Thyroid gland (tissue), 4 donors: ENCODE results near the gene CLDN1. TPM values are rescaled to one million over a fixed set of nuclear protein-coding genes. Genes with fewer than 3 reads are reported as not detected.
A peak's percentile ranks its signal among the peaks of the same experiment; 100 is the strongest.

ENCODE experiments used
- DNase-seq, 2 donors: peaks; one replicate each; pipeline ENCODE4 v3.0.0-alpha.2; 2019
- H3K27ac ChIP-seq, 3 donors: fragments of 200-600 bp; sonication (generic); 1 replicate in 2 of 3; 2 replicates in 1 of 3; pipeline ENCODE4 v1.5.1; 2016 to 2019; ENCODE audit warnings: mild to moderate bottlenecking in 1 of 3, moderate library complexity in 1 of 3
- H3K27me3 ChIP-seq: fragments of 200-600 bp; sonication (generic); one replicate; pipeline ENCODE4 v1.5.1; 2019
- H3K36me3 ChIP-seq, 2 donors: fragments of 200-600 bp; sonication (generic); one replicate each; pipeline ENCODE4 v1.5.1; 2016 to 2019
- H3K4me1 ChIP-seq, 2 donors: fragments of 200-600 bp; sonication (generic); one replicate each; pipeline ENCODE4 v1.5.1; 2017 to 2019
- H3K4me3 ChIP-seq, 3 donors: fragments of 200-600 bp; sonication (generic); replicated peaks in 1 of 3; 1 replicate in 2 of 3; 2 replicates in 1 of 3; pipeline ENCODE4 v1.5.1; 2016; ENCODE audit warnings: mild to moderate bottlenecking in 1 of 3
- H3K9me3 ChIP-seq: fragments of 200-600 bp; sonication (generic); one replicate; pipeline ENCODE4 v1.5.1; 2017
- CTCF ChIP-seq, 6 experiments: fragments of 200-600 bp in 3 of 6; fragments of 450-650 bp in 3 of 6; sonication (generic) in 3 of 6; IDR thresholded peaks; one replicate each; pipeline ENCODE4 v1.5.1; 2016 to 2019; ENCODE audit warnings: antibody characterized with exemption in 6 of 6, mild to moderate bottlenecking in 2 of 6, inconsistent platforms in 1 of 6, moderate library complexity in 1 of 6
- POLR2A ChIP-seq, 2 donors: fragments of 450-650 bp; IDR thresholded peaks; one replicate each; pipeline ENCODE4 v1.6.1; 2017; ENCODE audit warnings: antibody characterized with exemption in 2 of 2, mild to moderate bottlenecking in 2 of 2, moderate library complexity in 1 of 2
- WGBS, 2 donors: methylation state at CpG; one replicate each; pipeline ENCODE4 v1.1.5; 2017; 5-methylcytosine and 5-hydroxymethylcytosine counted together
- intact Hi-C: fragments of 100-400 bp; cut with DNase I; formaldehyde crosslinking; loops from one replicate; pipeline ENCODE4 v1.15.1; 2023
- total RNA-seq, 4 donors: library from RNA; depleted of rRNA; stranded (reverse); fragments of >200 nt; gene quantifications; one replicate each; pipeline ENCODE4 v1.2.3, GENCODE V29; 2016

Gene CLDN1
- total RNA-seq, 4 donors from 2014 or later = 5.1 to 29.2 (median 8.5) TPM

- no peaks in the 10 kb centered on the region for H3K36me3 ChIP-seq
- peak; percentile 56 to 65 for DNase-seq
- H3K27ac ChIP-seq = peak overlapping the region; percentile 76 to 92 (median 86)
- intact Hi-C loops = no loop called here
- 7 to 12% methylated on average over 4 of the region's 4 CpGs for WGBS, 2 donors
- H3K9me3 ChIP-seq = no peaks in the 10 kb centered on the region
- no peak overlapping the region for H3K4me3 ChIP-seq
- H3K27me3 ChIP-seq = no peaks in the 10 kb centered on the region
- TF ChIP-seq POLR2A (IDR thresholded peaks at IDR 0.05) (peak in 1 of 2 donors; percentile 26), CTCF (IDR thresholded peaks at IDR 0.05) (no peak)
- H3K4me1 ChIP-seq = peaks cover 11 to 24% of the 10 kb centered on the region in 2 donors
Measured at GRCh38 chr3:190345027-190345821, 23.0 kb upstream of the CLDN1 start.

GRCh38 chr3:190340071-190340470 is 17.8 kb upstream of the CLDN1 start:
- Histone ChIP-seq H3K4me1 (peaks cover 7 to 17% of the 10 kb centered on the region in 2 donors), H3K27me3 (no peaks in the 10 kb centered on the region), H3K27ac (no peak overlapping the region), H3K36me3 (no peaks in the 10 kb centered on the region), H3K4me3 (no peak overlapping the region), H3K9me3 (no peaks in the 10 kb centered on the region)
- WGBS, 2 donors = 91 to 93% methylated on average over 2 of the region's 2 CpGs
- intact Hi-C loops = no loop called here
- TF ChIP-seq POLR2A (IDR thresholded peaks at IDR 0.05) = no peak
- no peak for TF ChIP-seq CTCF (IDR thresholded peaks at IDR 0.05)
- DNase-seq = no peak

GRCh38 chr3:190339130-190339529 is 16.9 kb upstream of the CLDN1 start:
- no peaks in the 10 kb centered on the region for H3K36me3 ChIP-seq
- no peak overlapping the region for H3K4me3 ChIP-seq
- no peaks in the 10 kb centered on the region for H3K9me3 ChIP-seq
- intact Hi-C loops = no loop called here
- no peak for DNase-seq
- peak overlapping the region in 1 of 3 donors; percentile 46 for H3K27ac ChIP-seq
- H3K4me1 ChIP-seq = peaks cover 3 to 10% of the 10 kb centered on the region in 2 donors
- TF ChIP-seq CTCF (IDR thresholded peaks at IDR 0.05) (peak in 1 of 6 experiments; percentile 3), POLR2A (IDR thresholded peaks at IDR 0.05) (no peak)
- H3K27me3 ChIP-seq = no peaks in the 10 kb centered on the region

- TF ChIP-seq CTCF (IDR thresholded peaks at IDR 0.05) (peak in 1 of 6 experiments; percentile 14), POLR2A (IDR thresholded peaks at IDR 0.05) (no peak)
- no peak overlapping the region for H3K4me3 ChIP-seq
- intact Hi-C loops = no loop called here
Measured at GRCh38 chr3:190338717-190339116, 16.5 kb upstream of the CLDN1 start.

GRCh38 chr3:190337301-190337700 is 15.1 kb upstream of the CLDN1 start:
- no peak overlapping the region for H3K4me3 ChIP-seq
- intact Hi-C loops = no loop called here
- no peaks in the 10 kb centered on the region for H3K27me3 ChIP-seq
- 85 to 95% methylated on average over 5 of the region's 5 CpGs for WGBS, 2 donors
- H3K9me3 ChIP-seq = no peaks in the 10 kb centered on the region
- TF ChIP-seq CTCF (IDR thresholded peaks at IDR 0.05) (no peak), POLR2A (IDR thresholded peaks at IDR 0.05) (no peak)
- no peak for DNase-seq
- peaks cover 3 to 10% of the 10 kb centered on the region in 2 donors for H3K4me1 ChIP-seq
- no peaks in the 10 kb centered on the region for H3K36me3 ChIP-seq
- no peak overlapping the region for H3K27ac ChIP-seq

More at GRCh38 chr3:190338717-190339116, 16.5 kb upstream of the CLDN1 start:
- Histone ChIP-seq H3K27ac (peak overlapping the region in 1 of 3 donors; percentile 46), H3K27me3 (no peaks in the 10 kb centered on the region), H3K4me1 (peaks cover 3 to 10% of the 10 kb centered on the region in 2 donors), H3K36me3 (no peaks in the 10 kb centered on the region), H3K9me3 (no peaks in the 10 kb centered on the region)
- DNase-seq = peak; percentile 77 to 79
